ENCODE measurements around the gene PPM1D.

PPM1D gene

GRCh38 chr17:60641810-60642220, 41.8 kb downstream of the PPM1D start:
- TF ChIP-seq YY1 (IDR thresholded peaks at IDR 0.05; ENCODE audit: low read depth) (no peak), EGR1 (IDR thresholded peaks at IDR 0.05) (no peak), RAD21 (IDR thresholded peaks at IDR 0.05; ENCODE audit: low read depth) (peak; percentile 50), NFIC (IDR thresholded peaks at IDR 0.05) (peak; percentile 95)
- TF ChIP-seq, protein P1, sequence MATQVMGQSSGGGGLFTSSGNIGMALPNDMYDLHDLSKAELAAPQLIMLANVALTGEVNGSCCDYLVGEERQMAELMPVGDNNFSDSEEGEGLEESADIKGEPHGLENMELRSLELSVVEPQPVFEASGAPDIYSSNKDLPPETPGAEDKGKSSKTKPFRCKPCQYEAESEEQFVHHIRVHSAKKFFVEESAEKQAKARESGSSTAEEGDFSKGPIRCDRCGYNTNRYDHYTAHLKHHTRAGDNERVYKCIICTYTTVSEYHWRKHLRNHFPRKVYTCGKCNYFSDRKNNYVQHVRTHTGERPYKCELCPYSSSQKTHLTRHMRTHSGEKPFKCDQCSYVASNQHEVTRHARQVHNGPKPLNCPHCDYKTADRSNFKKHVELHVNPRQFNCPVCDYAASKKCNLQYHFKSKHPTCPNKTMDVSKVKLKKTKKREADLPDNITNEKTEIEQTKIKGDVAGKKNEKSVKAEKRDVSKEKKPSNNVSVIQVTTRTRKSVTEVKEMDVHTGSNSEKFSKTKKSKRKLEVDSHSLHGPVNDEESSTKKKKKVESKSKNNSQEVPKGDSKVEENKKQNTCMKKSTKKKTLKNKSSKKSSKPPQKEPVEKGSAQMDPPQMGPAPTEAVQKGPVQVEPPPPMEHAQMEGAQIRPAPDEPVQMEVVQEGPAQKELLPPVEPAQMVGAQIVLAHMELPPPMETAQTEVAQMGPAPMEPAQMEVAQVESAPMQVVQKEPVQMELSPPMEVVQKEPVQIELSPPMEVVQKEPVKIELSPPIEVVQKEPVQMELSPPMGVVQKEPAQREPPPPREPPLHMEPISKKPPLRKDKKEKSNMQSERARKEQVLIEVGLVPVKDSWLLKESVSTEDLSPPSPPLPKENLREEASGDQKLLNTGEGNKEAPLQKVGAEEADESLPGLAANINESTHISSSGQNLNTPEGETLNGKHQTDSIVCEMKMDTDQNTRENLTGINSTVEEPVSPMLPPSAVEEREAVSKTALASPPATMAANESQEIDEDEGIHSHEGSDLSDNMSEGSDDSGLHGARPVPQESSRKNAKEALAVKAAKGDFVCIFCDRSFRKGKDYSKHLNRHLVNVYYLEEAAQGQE (IDR thresholded peaks at IDR 0.05; ENCODE audit: low read depth) = no peak

GRCh38 chr17:60645918-60646523, 46.0 kb downstream of the PPM1D start:
- no peak for TF ChIP-seq EGR1 (IDR thresholded peaks at IDR 0.05)
- TF ChIP-seq USF1 (IDR thresholded peaks at IDR 0.05) = no peak
- no peak for TF ChIP-seq RAD21 (IDR thresholded peaks at IDR 0.05; ENCODE audit: low read depth)
- no peak for TF ChIP-seq NFIC (IDR thresholded peaks at IDR 0.05)
- no peak for TF ChIP-seq TCF12 (IDR thresholded peaks at IDR 0.05; ENCODE audit: low read depth)
- no peak for TF ChIP-seq FOXM1 (IDR thresholded peaks at IDR 0.05; ENCODE audit: borderline replicate concordance, low read depth)
- no peak for TF ChIP-seq TAF1 (IDR thresholded peaks at IDR 0.05; ENCODE audit: low read depth)
- TF ChIP-seq TEAD4 (IDR thresholded peaks at IDR 0.05) = no peak
- no peak for TF ChIP-seq ZBTB7A (IDR thresholded peaks at IDR 0.05; ENCODE audit: low read depth)
- no peak for TF ChIP-seq EP300 (IDR thresholded peaks at IDR 0.05; ENCODE audit: borderline replicate concordance)
- TF ChIP-seq YY1 (IDR thresholded peaks at IDR 0.05; ENCODE audit: low read depth) = no peak
- TF ChIP-seq, protein P2, sequence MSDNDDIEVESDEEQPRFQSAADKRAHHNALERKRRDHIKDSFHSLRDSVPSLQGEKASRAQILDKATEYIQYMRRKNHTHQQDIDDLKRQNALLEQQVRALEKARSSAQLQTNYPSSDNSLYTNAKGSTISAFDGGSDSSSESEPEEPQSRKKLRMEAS (IDR thresholded peaks at IDR 0.05) = no peak
- no peak for TF ChIP-seq CEBPB (IDR thresholded peaks at IDR 0.05)
- TF ChIP-seq CREB1 (IDR thresholded peaks at IDR 0.05; ENCODE audit: low read depth) = no peak
- TF ChIP-seq, protein P1 (IDR thresholded peaks at IDR 0.05; ENCODE audit: low read depth) = no peak

GRCh38 chr17:60646701-60647100, 46.7 kb downstream of the PPM1D start:
- TF ChIP-seq CEBPB (IDR thresholded peaks at IDR 0.05) = no peak
- TF ChIP-seq USF1 (IDR thresholded peaks at IDR 0.05) = no peak
- TF ChIP-seq ZBTB7A (IDR thresholded peaks at IDR 0.05; ENCODE audit: low read depth) = no peak

DNA sequence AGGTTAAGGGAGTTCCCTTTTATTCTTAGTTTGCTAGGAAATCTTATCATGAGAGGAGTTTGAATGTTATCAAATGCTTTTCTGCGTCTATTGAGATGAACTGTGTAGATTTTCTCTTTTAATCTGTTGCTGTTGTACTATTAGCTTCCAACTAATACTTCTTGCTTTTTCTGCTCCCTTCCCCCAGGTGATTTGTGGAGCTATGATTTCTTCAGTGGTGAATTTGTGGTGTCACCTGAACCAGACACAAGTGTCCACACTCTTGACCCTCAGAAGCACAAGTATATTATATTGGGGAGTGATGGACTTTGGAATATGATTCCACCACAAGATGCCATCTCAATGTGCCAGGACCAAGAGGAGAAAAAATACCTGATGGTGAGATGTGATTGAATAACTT, 47.7 kb downstream of the PPM1D start:
- TF ChIP-seq NFIC (IDR thresholded peaks at IDR 0.05) (no peak), RAD21 (IDR thresholded peaks at IDR 0.05; ENCODE audit: low read depth) (no peak), EGR1 (IDR thresholded peaks at IDR 0.05) (no peak), CREB1 (IDR thresholded peaks at IDR 0.05; ENCODE audit: low read depth) (no peak), TEAD4 (IDR thresholded peaks at IDR 0.05) (no peak), EP300 (IDR thresholded peaks at IDR 0.05; ENCODE audit: borderline replicate concordance) (no peak), TCF12 (IDR thresholded peaks at IDR 0.05; ENCODE audit: low read depth) (no peak), ZBTB7A (IDR thresholded peaks at IDR 0.05; ENCODE audit: low read depth) (no peak), CEBPB (IDR thresholded peaks at IDR 0.05) (no peak)
- TF ChIP-seq, protein P1 (IDR thresholded peaks at IDR 0.05; ENCODE audit: low read depth) = no peak

DNA sequence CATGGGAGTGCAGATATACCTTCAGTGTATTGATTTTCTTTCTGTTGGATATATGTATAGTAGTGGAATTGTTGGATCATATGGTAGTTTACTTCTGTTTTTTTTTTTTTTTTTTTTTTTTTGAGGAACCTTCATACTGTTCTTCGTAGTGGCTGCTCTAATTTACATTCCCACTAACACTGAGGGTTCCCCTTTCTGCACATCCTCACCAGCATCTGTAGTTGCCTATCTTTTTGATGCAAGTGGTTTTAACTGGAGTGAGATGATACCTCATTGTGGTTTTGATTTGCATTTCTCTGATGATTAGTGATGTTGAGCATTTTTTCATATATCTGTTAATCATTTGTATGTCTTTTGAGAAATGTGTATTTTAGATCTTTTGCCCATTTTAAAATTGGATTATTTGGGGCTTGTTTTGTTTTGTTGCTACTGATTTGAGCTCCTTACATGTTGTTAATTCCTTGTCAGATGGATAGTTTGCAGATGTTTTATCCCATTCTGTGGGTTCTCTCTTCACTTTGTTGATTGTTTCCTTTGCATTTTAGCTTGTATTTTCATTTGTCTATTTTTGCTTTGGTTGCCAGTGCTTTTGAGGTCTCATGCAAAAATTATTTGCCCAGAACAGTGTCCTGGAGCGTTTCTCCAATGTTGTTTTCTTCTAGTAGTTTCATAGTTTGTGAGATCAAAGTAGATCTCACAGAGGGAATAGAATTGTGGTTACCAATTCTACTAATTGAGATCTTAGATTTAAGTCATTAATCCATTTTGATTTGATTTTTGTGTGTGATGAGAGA, 52.7 kb downstream of the PPM1D start:
- TF ChIP-seq TEAD4 (IDR thresholded peaks at IDR 0.05) (no peak), USF1 (IDR thresholded peaks at IDR 0.05) (no peak), EGR1 (IDR thresholded peaks at IDR 0.05) (no peak), TCF12 (IDR thresholded peaks at IDR 0.05; ENCODE audit: low read depth) (no peak), ZBTB7A (IDR thresholded peaks at IDR 0.05; ENCODE audit: low read depth) (no peak), FOXM1 (IDR thresholded peaks at IDR 0.05; ENCODE audit: borderline replicate concordance, low read depth) (no peak)
